ENCODE measurements around the gene PGM1.

The PGM1 gene

GRCh38 chr1:63635681-63636080 is 42.5 kb downstream of the PGM1 start:
- DNase-seq, result no peak

DNA sequence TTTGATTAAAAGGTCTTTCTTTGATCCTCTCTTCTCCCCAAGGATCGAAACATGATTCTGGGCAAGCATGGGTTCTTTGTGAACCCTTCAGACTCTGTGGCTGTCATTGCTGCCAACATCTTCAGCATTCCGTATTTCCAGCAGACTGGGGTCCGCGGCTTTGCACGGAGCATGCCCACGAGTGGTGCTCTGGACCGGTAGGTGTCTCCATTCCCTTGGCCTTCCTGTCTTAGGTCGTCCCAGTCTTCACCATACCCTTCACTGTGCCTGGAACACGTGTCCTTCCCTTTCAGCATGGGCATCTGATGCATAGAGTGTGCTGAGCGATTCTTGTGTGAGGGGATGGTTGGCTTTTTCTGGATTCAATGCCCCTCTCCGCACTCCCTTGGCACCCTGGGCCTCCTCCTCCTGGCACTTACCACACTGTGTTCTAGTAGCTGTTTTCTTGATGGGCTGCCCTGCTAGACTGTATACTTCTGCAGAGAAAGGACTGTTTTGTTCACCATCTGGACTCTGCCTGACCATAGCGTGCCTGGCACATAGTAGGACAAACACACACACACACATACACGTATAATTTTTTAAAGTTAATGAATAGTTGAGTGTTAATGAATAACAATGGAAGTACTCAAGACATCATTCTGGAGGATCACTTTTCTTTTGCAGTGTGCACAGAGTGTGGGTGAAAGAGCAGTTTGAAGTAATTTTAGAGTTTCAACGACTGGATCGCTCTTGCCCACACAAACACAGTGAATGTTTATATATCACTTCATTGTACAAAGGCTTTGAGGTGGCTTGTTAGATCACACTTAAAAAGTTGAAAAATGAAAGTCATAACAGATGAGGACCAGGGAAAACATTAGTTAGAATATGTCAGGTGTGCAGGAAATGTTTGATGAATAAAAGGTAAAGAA is 43.2 kb downstream of the PGM1 start:
- DNase-seq, result no peak

- no peak for DNase-seq
Measured at GRCh38 chr1:63638471-63638870, 45.3 kb downstream of the PGM1 start.

GRCh38 chr1:63638875-63639274 is 45.7 kb downstream of the PGM1 start:
- no peak for DNase-seq

DNA sequence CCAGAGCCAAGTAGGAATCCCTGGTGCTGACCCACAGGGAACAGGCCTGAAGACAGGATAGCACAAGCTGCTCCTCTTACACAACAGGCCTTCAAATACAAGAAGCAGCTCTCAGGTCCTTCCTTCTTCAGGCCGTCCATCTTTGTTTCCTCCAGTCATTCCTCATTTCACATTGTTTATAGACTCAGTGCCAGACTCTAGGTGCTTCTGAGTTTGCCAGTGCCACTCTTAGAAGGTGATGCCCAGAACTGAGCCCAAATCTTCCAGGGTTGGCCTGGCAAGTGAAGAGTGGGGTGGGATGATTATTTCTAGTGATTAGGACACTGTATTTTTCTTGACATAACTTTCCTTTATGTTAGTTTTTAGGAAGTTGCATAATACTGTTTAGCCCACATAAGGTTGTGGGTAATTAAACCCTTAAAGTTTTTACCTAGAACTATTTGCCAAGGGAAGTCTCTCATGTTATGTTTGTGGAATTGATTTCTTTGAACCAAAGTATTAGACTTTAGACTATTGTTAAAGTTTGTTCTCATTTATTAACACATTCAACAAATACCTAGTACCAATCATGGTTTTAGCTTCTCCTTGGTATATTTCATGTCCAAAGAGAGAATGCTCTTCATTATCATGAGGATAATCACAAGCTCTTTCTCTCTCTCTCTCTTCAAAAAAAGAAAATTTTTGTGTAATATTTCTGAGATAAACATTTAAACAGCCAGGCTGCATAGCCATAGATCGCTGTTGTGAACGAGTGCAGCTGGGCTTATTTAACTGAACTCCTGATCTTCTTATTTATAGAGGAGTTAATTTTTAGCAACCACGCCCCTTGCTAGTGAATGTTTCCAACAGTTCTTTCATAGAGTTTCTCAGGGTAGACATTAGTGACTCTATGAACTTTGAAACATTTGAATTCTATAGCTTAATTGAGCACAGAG is 47.7 kb downstream of the PGM1 start:
- DNase-seq, result no peak

GRCh38 chr1:63641615-63642014 is 48.4 kb downstream of the PGM1 start:
- no peak for DNase-seq

DNA sequence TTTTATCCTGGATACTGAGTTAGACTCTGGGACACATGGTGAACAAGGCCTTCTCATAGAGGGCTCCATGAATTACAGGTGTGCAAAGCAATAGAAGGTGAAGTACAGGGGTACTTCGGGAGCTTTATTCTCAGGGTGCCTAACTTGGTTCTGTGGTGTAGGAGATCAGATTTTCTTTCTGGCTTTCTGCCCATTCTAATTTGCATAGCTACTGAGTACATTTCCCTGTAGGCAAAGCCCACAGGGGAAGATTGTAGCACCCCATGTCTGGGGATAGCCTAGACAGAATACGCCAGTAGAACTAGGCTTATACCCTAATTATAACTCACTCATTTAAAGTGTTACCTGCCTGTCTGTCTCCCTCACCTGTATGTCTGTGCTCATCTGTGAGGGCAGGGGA is 49.7 kb downstream of the PGM1 start:
- no peak for DNase-seq

GRCh38 chr1:63643517-63643916 is 50.3 kb downstream of the PGM1 start:
- DNase-seq, result no peak

- DNase-seq, result no peak
Measured at GRCh38 chr1:63643926-63644325, 50.7 kb downstream of the PGM1 start.

DNA sequence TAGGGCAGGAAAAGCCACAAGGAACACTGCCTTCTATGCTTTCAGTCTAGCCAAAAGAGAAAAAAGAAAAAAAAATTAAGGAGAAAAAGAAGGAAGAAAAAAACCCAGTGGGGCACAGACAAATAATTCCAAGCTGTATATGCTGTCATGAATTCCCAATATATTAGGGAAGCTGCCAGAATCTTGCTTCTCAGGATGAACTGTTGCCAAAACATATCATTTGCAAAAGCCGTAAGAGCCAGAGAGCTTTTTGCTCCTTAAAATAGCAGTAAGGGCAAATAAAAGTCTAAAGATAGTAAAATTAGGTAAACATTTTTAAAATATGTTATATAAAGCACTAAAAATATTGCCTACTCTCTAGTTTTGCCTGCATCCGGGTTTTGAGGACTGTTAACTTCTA is 52.1 kb downstream of the PGM1 start:
- DNase-seq, result no peak

GRCh38 chr1:63648689-63649088 is 55.5 kb downstream of the PGM1 start:
- no peak for DNase-seq

DNA sequence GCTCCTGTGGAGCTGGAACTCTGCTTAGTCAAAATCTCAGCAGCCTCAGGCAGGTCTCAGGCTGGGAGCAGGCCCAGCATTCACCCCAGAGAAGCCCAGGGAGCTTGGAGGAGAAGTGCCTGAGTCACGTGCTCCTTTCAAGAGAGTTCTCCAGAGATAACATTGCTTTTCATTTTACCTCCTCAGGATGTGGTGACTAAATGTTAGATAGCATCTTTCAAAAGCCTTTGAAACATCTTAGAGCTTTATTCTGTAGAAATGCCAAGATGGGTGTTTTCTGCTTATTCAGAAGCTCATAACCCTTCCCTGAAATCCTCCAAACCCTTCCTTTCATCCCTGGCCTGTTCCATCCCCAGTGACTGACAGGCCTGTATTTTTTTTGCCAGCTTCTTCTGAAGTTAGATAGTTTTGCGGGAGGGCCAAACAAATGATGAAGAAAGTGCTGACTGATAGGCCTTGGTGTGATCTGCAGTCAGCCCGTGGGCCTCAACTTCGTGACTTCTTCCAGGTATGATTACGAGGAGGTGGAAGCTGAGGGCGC is 58.0 kb downstream of the PGM1 start:
- no peak for DNase-seq

DNA sequence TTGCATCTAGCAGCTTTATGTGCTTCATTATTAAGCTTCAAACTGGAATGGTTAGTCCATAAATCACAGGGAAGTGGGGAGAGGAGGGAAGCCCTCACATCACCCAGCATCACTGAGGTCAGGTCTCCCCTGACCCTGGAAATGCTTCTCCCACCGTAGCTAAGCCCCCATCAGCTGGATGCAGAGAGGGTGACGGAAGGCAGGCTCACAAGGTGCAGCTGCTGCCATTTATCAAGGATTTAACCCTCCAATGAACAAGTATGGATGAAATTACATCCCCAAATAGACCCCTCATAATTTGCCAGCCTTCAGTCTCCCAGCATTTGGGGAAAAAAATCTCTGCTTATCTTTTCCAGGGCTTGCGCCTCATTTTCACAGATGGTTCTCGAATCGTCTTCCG is 60.8 kb downstream of the PGM1 start:
- DNase-seq, result no peak

- DNase-seq, result no peak
Measured at GRCh38 chr1:63659448-63659847, 66.2 kb downstream of the PGM1 start.

GRCh38 chr1:63662056-63662836 is 69.0 kb downstream of the PGM1 start:
- DNase-seq, result no peak

GRCh38 chr1:63662841-63663240 is 69.6 kb downstream of the PGM1 start:
- no peak for DNase-seq

- DNase-seq, result no peak
Measured at GRCh38 chr1:63663301-63663700, 70.1 kb downstream of the PGM1 start.

- DNase-seq, result no peak
Measured at GRCh38 chr1:63663873-63664272, 70.7 kb downstream of the PGM1 start.

GRCh38 chr1:63664742-63665141 is 71.5 kb downstream of the PGM1 start:
- DNase-seq, result no peak

GRCh38 chr1:63665410-63665809 is 72.2 kb downstream of the PGM1 start:
- no peak for DNase-seq

- DNase-seq, result no peak
Measured at GRCh38 chr1:63665824-63666223, 72.6 kb downstream of the PGM1 start.

DNA sequence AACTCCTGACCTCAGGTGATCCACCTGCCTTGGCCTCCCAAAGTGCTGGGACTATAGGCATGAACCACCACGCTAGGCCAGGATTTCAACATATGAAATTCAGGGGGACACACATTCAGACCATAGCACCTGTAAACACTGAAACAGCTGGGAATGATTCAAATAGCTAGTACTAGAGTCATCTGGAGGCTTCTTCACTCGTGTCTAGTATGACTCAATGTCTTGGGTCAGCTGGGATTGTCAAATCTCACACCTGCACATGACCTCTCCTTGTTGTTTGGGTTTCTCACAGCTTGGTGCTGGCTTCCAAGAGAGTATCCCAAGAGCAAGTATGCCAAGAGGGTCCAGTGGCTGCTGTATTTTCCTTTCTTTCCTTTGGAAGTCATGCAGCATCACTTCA is 75.1 kb downstream of the PGM1 start:
- no peak for DNase-seq
